Breast epithelium (tissue), 4 donors: ENCODE results near the gene WDR54. TPM values are rescaled to one million over a fixed set of nuclear protein-coding genes. Genes with fewer than 3 reads are reported as not detected.

ENCODE experiments used
- DNase-seq, 2 donors: peaks; one replicate each; pipeline ENCODE4 v3.0.0-alpha.2; 2019; ENCODE audit warnings: low spot score in 2 of 2
- H3K27ac ChIP-seq, 2 donors: fragments of 200-600 bp; sonication (generic) in 1 of 2; one replicate each; pipeline ENCODE4 v1.5.1; 2016 to 2019; ENCODE audit warnings: mild to moderate bottlenecking in 1 of 2
- H3K27me3 ChIP-seq, 2 donors: fragments of 200-600 bp; sonication (generic) in 1 of 2; one replicate each; pipeline versions ENCODE4 v1.5.1 to v1.6.0; 2017 to 2019; ENCODE audit warnings: control low read depth in 1 of 2, mild to moderate bottlenecking in 1 of 2
- H3K36me3 ChIP-seq: fragments of 200-600 bp; one replicate; pipeline ENCODE4 v1.5.1; 2019
- H3K4me1 ChIP-seq, 2 donors: fragments of 200-600 bp; sonication (generic); one replicate each; pipeline ENCODE4 v1.5.1; 2016 to 2019; ENCODE audit warnings: control low read depth in 1 of 2
- H3K4me3 ChIP-seq, 3 donors: fragments of 200-600 bp; sonication (generic); 1 replicate in 2 of 3; 2 replicates in 1 of 3; pipeline ENCODE4 v1.5.1; 2016 to 2019; ENCODE audit warnings: mild to moderate bottlenecking in 3 of 3, moderate library complexity in 2 of 3
- H3K9me3 ChIP-seq, 2 donors: fragments of 200-600 bp; sonication (generic) in 1 of 2; one replicate each; pipeline ENCODE4 v1.5.1; 2016 to 2019; ENCODE audit warnings: control low read depth in 1 of 2
- POLR2A ChIP-seq: fragments of 450-650 bp; IDR thresholded peaks from one replicate; pipeline ENCODE4 v1.6.1; 2016; ENCODE audit warnings: antibody characterized with exemption, mild to moderate bottlenecking, moderate library complexity
- POLR2AphosphoS5 ChIP-seq, 3 donors: sonication (generic); formaldehyde crosslinking; IDR thresholded peaks; one replicate each; pipeline ENCODE4 v1.6.1; 2017; ENCODE audit warnings: antibody characterized with exemption in 3 of 3
- intact Hi-C: fragments of 100-400 bp; cut with DNase I; formaldehyde crosslinking; loops from one replicate; pipeline ENCODE4 v1.15.1; 2023; ENCODE audit warnings: low total_unique reads
- total RNA-seq, 3 donors: library from RNA; depleted of rRNA; stranded (reverse); fragments of >200 nt; gene quantifications; one replicate each; pipeline ENCODE4 v1.1.0, GENCODE V29; 2016
- TF ChIP-seq, protein P1 (sequence below), 3 donors: fragments of 450-650 bp; IDR thresholded peaks; one replicate each; pipeline ENCODE4 v1.5.1; 2016 to 2017; ENCODE audit warnings: antibody characterized with exemption in 3 of 3, mild to moderate bottlenecking in 3 of 3, moderate library complexity in 3 of 3

The WDR54 gene
- total RNA-seq, 3 donors from 2014 or later, result 6.7 to 13.1 (median 9.4) TPM

DNA sequence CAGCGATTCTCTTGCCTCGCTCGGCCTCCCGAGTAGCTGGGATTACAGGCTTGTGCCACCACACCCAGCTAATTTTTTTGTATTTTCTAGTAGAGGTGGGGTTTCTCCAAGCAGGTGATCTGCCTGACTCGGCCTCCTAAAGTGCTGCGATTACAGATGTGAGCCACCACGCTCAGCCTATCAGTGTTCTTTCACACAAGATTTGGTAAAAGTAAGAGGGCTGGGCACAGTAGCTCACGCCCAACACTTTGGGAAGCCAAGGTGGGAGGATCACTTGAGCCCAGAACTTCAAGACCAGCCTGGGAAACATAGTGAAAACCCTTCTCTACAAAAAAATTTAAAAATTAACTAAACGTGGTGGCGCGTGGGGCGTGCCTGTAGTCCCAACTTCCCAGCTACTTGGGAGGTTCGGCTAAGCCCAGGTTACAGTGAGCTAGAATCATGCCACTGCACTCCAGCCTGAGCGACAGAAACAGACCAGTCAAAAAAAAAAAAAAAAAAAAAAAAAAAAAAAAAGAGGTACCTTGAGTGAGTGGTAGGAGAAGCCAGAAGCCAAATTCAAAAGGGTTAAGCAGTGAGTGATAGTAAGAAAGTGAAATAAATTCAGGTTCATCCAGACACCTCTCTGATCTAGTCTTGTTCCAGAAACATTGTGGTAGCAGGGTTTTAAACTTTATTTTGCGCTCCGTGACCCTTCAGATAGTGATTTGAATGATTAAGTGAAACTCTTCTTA, 50.0 kb downstream of the WDR54 start:
- TF ChIP-seq POLR2AphosphoS5 (IDR thresholded peaks at IDR 0.05), result no peak
- TF ChIP-seq POLR2A, result no peak
- TF ChIP-seq, protein P1, sequence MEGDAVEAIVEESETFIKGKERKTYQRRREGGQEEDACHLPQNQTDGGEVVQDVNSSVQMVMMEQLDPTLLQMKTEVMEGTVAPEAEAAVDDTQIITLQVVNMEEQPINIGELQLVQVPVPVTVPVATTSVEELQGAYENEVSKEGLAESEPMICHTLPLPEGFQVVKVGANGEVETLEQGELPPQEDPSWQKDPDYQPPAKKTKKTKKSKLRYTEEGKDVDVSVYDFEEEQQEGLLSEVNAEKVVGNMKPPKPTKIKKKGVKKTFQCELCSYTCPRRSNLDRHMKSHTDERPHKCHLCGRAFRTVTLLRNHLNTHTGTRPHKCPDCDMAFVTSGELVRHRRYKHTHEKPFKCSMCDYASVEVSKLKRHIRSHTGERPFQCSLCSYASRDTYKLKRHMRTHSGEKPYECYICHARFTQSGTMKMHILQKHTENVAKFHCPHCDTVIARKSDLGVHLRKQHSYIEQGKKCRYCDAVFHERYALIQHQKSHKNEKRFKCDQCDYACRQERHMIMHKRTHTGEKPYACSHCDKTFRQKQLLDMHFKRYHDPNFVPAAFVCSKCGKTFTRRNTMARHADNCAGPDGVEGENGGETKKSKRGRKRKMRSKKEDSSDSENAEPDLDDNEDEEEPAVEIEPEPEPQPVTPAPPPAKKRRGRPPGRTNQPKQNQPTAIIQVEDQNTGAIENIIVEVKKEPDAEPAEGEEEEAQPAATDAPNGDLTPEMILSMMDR (IDR thresholded peaks at IDR 0.05), result no peak
- H3K27ac ChIP-seq, result peak overlapping the region; percentile 82 to 96
- intact Hi-C loops, result no loop called here
- H3K36me3 ChIP-seq, result no peaks in the 10 kb centered on the region
- H3K27me3 ChIP-seq, result no peaks in the 10 kb centered on the region
- H3K9me3 ChIP-seq, result no peaks in the 10 kb centered on the region
- peaks cover 4 to 5% of the 10 kb centered on the region in 2 donors for H3K4me1 ChIP-seq
- DNase-seq, result no peak
- peak overlapping the region; percentile 67 to 96 (median 77) for H3K4me3 ChIP-seq

- H3K36me3 ChIP-seq, result no peaks in the 10 kb centered on the region
- DNase-seq, result peak; percentile 91 to 95
- H3K4me1 ChIP-seq, result peaks cover 4 to 5% of the 10 kb centered on the region in 2 donors
- H3K9me3 ChIP-seq, result no peaks in the 10 kb centered on the region
- H3K4me3 ChIP-seq, result peak within 1 kb of the TSS; percentile 67 to 96 (median 77)
- intact Hi-C loops, result no loop called here
- H3K27me3 ChIP-seq, result no peaks in the 10 kb centered on the region
- H3K27ac ChIP-seq, result peak within 1 kb of the TSS; percentile 82 to 96
- TF ChIP-seq POLR2A (peak; percentile 86), POLR2AphosphoS5 (IDR thresholded peaks at IDR 0.05) (peak; percentile 97 to 100 (median 99))
- TF ChIP-seq, protein P1 (IDR thresholded peaks at IDR 0.05), result no peak
Measured at GRCh38 chr2:74472086-74472944, 50.8 kb downstream of the WDR54 start, which contains the start of gene MRPL53. TSS of gene MRPL53 (minus strand) at chr2:74472680. CDS start at chr2:74472660, 20 bp downstream.

GRCh38 chr2:74472945-74473258, 51.4 kb downstream of the WDR54 start:
- TF ChIP-seq, protein P1 (IDR thresholded peaks at IDR 0.05), result no peak
- TF ChIP-seq POLR2A, result no peak
- no peaks in the 10 kb centered on the region for H3K9me3 ChIP-seq
- H3K36me3 ChIP-seq, result no peaks in the 10 kb centered on the region
- peaks cover 4 to 5% of the 10 kb centered on the region in 2 donors for H3K4me1 ChIP-seq
- no peaks in the 10 kb centered on the region for H3K27me3 ChIP-seq
- H3K4me3 ChIP-seq, result peak overlapping the region; percentile 67 to 96 (median 77)
- no peak for DNase-seq
- peak overlapping the region; percentile 82 to 96 for H3K27ac ChIP-seq
- intact Hi-C loops, result no loop called here

- intact Hi-C loops, result no loop called here
Measured at GRCh38 chr2:74474481-74474880, 53.0 kb downstream of the WDR54 start.

More at GRCh38 chr2:74474481-74474880, 53.0 kb downstream of the WDR54 start:
- H3K4me1 ChIP-seq, result peaks cover 4 to 5% of the 10 kb centered on the region in 2 donors
- no peaks in the 10 kb centered on the region for H3K27me3 ChIP-seq
- no peak overlapping the region for H3K4me3 ChIP-seq
- TF ChIP-seq POLR2A (no peak), POLR2AphosphoS5 (IDR thresholded peaks at IDR 0.05) (no peak)
- TF ChIP-seq, protein P1 (IDR thresholded peaks at IDR 0.05), result no peak
- H3K27ac ChIP-seq, result no peak overlapping the region
- no peaks in the 10 kb centered on the region for H3K36me3 ChIP-seq
- no peaks in the 10 kb centered on the region for H3K9me3 ChIP-seq
- DNase-seq, result no peak
